Measurements from ENCODE around the gene ZDHHC21.

ZDHHC21 gene

DNA sequence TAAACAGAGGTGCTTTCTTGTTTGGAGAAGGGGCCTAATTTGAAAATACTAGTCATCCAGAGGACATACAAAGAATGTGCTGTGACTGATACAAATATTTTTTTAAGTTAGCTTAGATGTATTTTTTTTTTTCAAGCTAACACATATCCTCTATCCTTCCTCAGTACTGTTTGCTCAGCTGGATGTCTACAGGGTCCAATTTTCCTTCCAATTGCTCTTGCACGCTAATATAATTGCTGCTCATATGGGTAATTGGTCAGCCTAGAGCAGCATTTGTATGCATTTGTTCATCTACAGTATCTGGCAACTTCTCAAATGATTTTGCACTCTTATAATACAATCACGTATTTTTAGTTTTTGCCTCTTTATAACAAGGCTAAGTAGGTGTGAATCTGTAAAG is 84.7 kb downstream of the ZDHHC21 start:
- no peak for DNase-seq (ENCODE audit: low read depth)

DNA sequence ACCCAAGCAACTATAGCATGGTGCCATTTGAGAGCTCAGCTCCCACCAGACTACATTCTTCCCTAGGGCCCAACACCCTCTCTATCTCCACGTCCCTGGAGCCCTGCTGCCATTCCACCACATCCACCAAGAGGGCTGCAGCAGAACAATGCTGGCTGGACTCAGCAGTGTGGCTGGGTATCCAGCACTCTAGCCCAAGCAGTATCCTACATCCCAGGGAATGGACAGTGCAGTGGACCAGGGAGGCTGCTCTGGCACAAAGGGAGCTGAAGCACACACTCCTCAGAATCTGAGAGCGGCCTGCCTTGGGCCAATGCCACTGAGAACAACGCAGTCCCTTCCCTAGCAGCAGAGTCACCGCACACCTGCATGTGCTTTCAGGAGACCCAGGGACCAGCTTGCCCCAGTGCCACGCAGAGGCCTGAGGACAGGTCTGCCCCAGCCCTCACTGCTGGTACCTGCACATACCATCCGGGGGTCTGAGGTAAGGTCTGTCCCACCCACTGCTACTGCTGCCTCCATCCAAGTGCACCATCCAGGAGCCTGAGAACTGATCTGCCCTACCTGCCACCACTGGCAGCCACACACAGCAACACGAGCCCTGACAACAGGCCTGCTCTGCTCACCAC is 95.9 kb downstream of the ZDHHC21 start:
- DNase-seq (ENCODE audit: low read depth), result no peak

DNA sequence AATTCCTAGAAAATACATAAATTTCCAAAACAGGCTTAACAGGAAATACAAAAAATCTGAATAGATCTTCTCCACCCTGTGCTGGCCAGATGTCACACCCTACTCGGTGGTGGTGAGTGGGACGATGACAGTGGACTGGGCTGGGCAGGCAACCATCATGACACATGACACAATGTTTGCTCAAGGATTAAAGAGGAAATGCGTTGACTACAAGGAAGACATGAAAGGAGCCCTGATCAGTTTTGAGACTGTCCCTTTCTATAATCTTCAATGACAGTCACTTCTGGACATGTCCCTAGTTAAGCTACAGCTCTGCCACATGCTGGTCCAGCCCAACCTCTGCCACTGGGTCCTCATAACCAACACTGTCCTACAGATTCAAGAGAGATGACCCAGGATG is 99.8 kb downstream of the ZDHHC21 start:
- DNase-seq (ENCODE audit: low read depth), result no peak

DNA sequence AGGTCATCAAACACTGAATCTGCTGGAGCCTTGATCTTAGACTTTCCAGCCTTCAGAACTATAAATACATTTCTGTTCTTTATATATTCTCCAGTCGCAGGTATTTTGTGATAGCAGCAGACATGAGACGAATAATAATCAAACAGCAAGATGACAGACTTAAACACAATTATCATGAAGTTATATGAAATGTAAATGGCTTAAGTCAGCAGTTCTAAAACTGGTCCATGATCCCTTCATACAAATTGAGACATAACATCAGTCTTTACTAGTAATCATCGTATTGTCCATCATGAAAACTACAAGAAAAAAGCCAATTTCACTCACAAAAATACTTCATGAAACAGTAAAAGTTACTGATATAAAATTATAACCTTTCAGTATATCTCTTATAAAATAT is 101.8 kb downstream of the ZDHHC21 start:
- DNase-seq (ENCODE audit: low read depth), result no peak

DNA sequence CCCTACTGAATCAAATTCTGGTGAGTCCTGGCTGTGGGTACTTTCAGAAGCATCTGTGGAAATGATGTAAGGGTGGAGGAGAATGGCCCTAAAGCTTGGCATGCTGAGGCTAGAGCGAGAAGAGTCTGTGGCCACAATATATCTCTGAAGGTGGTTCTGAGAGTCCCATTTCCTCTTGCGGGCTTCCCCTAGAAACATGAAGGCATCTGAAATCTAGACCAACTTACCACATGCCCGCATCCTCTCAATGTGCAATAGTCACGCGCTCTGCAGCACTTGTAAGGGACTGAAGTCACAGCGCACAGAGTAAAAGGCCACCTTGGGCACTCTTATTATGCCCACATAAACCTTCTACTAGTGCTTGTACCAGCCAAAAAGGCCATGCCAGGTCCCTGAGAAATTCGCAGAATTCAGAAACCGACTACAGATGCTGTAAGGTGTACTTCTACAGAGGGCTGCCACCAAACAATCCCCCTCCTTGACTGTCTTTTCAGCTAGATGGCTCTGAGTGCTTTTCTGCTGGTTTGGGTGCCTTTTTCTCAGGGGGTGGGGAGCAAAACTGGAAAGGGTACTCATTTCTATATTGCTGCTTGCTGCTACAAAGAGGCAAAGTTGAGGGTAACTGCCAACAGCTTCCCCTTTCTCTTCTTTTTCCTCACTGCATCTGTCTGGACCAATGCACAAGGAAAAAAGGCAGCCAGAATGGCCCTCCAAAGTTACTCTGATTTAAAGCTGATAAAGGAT is 107.3 kb downstream of the ZDHHC21 start:
- no peak for DNase-seq (ENCODE audit: low read depth)

DNA sequence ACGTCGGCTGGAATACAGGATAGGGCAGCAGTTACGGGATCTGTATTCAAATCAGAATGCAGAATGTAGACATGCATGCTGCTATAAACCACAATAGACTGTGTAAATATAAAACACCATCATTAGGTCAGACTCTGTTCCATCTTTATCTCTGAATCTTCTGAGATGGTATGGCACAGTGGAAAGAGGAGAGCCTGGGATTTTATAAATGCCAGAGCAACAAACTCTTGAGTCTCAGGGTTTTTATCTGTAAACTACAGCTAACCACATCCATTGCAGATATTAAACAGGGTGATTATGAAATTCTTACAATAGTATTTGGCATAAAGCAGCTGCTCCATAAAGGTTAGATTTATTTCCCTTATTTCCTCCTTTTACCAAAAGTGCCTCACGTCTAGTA is 108.7 kb downstream of the ZDHHC21 start:
- no peak for DNase-seq (ENCODE audit: low read depth)

DNA sequence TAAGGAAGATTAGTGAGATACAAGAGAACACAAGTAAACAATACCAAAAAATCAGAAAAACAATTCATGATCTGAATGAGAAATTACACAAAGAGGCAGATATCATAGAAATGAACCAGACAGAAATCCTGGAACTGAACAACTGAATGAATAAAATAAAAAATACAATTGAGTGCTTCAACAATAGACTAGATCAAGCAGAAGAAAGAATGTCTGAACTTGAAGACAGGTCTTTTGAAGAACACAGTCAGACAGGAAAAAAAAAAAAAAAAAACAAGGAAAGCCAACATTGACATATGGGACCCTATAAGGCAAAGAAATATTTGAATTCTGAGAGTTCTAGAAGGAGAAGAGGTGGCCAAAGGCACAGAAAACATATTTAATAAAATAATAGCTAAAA is 115.2 kb downstream of the ZDHHC21 start:
- DNase-seq (ENCODE audit: low read depth), result no peak

DNA sequence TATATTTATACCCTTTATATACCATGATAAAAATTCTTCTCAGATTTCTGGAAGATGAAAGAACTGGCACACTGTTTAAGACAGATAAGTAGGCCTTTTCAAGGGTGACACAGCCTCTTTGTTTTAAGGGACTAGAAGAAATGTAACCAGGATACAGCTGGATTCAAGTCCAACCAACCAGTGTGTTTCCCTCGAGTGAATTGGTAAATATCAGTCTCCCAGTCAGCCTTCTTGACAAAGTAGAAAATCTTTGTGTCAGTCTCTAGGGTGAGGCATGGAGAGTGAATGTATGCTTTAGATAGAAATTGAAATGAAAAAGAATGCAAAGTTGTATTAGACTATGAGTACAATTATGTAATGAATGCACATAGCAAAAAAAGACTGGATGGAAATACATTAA is 119.1 kb downstream of the ZDHHC21 start:
- DNase-seq (ENCODE audit: low read depth), result no peak

DNA sequence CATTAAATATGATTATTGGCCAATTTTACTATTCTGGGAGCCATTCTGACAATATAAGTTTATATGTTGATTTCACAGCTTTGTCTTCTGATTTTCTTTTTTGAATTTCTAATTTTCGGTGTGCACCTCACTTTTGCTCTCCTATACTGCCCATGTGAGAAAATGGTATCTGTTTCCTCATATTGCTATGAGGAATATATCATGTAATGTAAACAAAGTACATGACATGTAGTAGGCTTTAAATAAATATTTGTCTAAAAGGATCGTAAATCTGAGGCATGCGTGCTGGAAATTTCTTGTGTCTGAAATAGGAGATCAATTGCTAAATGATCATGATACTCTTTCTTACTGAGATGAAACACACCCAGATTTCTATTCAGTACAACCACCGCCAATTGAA is 119.9 kb downstream of the ZDHHC21 start:
- no peak for DNase-seq (ENCODE audit: low read depth)

DNA sequence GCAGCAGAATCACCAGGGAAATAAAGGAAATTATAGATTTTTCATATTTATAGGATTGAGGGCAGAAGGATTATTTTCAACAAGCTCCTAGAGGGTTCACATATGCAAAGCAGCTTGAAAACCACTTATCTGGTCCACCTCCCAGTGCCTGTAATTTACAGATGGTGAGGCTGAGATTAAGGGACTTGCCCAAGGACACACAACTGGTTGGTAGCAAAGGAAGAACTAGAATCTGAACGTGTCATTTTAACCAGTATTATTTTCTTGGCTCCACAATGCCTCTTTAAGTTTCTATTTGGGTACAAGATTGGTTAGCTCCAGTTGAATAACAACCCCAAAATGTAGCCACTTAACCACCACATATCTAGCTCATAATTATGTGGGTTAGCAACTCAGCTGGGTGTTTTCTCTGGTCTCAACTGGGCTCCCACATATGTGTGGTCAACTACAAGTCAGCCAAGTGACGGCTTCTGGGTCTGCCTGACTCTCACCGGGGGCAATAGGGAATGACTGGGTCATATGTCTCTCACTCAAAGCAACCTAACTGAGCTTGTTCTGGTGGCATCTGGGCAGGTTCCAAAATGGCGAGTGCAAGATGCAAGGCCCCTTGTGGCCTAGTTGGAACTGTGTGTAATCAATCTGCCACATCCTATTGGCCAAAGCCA is 127.7 kb downstream of the ZDHHC21 start:
- no peak for DNase-seq (ENCODE audit: low read depth)

DNA sequence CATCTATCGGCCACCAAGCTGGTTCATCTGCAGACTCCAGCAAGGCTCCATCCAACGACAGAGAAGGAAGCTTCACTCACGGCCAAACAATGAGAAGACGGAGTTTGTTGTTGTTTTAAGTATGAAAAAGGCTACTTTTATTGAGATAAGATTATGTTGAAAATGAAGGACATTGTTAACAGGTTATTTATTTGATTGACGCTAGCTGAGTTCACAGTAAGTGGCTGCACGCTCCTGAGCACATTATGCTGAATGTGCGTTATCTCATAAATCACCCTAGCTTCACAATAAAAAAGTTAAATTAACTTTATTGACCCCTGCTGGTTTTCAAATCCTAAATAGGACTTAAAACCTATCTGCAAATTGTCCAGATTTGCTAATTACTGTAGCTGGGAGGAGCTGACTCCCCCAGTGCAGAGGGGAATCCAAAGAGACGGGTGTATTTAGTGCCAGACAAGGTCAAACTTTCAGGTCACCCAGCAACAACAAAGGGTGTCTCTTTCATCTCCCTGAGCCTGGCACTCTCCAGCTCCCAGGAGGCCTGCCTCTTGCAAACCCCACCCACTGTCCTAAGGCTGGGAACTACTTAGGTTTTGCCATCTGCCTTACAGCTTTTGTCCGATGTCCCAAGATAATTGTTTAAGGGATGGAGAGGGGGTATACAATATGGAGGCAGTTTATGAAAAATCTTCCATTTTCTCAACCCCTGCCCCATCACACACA is 129.2 kb downstream of the ZDHHC21 start:
- DNase-seq (ENCODE audit: low read depth), result no peak

DNA sequence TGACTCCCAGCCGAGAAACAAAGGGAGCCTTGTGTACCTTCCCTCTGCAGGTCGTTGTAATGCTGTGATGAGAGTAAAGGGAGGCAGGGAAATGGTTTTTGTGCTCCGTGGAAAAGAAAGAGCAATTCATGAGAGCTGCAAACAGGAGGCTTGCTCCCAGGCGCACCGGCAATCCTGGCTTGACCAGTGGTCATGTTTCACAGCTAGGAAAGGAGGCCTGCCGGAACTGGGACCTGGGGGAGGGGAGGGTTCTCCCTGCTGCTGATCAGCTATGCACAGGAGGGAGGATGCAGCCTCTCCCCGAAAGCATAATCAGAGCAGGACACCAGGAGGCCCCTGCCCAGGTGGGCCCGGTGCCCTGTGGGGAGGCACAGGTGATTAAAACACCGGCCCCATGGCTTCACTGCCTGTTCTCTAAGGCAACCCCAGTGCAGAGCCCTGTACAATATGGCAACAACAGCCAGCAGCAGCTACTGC is 131.3 kb downstream of the ZDHHC21 start:
- DNase-seq (ENCODE audit: low read depth), result no peak
